Right lobe of liver (tissue), 6 donors: ENCODE results near the gene KIAA0825. TPM values are rescaled to one million over a fixed set of nuclear protein-coding genes. Genes with fewer than 3 reads are reported as not detected.

Source experiments
- ATAC-seq, 4 donors: fragments of 200-7000 bp; cut with Tn5 transposase; one replicate each; pipeline ENCODE4 v1.9.1; 2020; ENCODE audit warnings: mild to moderate bottlenecking in 4 of 4, moderate library complexity in 4 of 4
- DNase-seq, 3 donors: peaks; one replicate each; pipeline ENCODE4 v3.0.0-alpha.2; 2020
- H3K27ac ChIP-seq, 3 donors: fragments of 200-600 bp; one replicate each; pipeline ENCODE4 v1.8.0; 2022
- H3K27me3 ChIP-seq, 2 donors: fragments of 200-600 bp; one replicate each; pipeline ENCODE4 v1.8.0; 2022
- H3K36me3 ChIP-seq, 4 donors: fragments of 200-600 bp; sonication (generic) in 1 of 4; one replicate each; pipeline versions ENCODE4 v1.5.1 to v1.8.0; 2017 to 2022; ENCODE audit warnings: control low read depth in 1 of 4
- H3K4me1 ChIP-seq, 4 donors: fragments of 200-600 bp; sonication (generic) in 1 of 4; one replicate each; pipeline versions ENCODE4 v1.5.1 to v1.8.0; 2017 to 2022; ENCODE audit warnings: control low read depth in 1 of 4
- H3K4me3 ChIP-seq, 3 donors: fragments of 200-600 bp; one replicate each; pipeline ENCODE4 v1.8.0; 2022
- H3K9me3 ChIP-seq, 4 donors: fragments of 200-600 bp; sonication (generic) in 1 of 4; one replicate each; pipeline versions ENCODE4 v1.5.1 to v1.8.0; 2017 to 2022; ENCODE audit warnings: control low read depth in 1 of 4
- CTCF ChIP-seq, 4 donors: fragments of 200-600 bp in 3 of 4; fragments of 450-650 bp in 1 of 4; IDR thresholded peaks; one replicate each; pipeline versions ENCODE4 v1.5.1 to v1.8.0; 2016 to 2022; ENCODE audit warnings: antibody characterized with exemption in 4 of 4, mild to moderate bottlenecking in 2 of 4
- POLR2A ChIP-seq: fragments of 450-650 bp; IDR thresholded peaks from one replicate; pipeline ENCODE4 v1.6.1; 2017; ENCODE audit warnings: antibody characterized with exemption, mild to moderate bottlenecking
- WGBS: methylation state at CpG from one replicate; pipeline ENCODE4 v1.1.6; 2018; ENCODE audit warnings: low coverage, low lambda C conversion rate; ENCODE audit not compliant: insufficient coverage; ENCODE audit errors: missing lambda C conversion rate; 5-methylcytosine and 5-hydroxymethylcytosine counted together
- intact Hi-C, 2 donors: fragments of 100-400 bp; cut with DNase I; formaldehyde crosslinking; loops; one replicate each; pipeline versions ENCODE4 v1.11.2 to v1.14.1; 2022
- total RNA-seq, 6 experiments: library from RNA; depleted of rRNA in 2 of 6; stranded (reverse); fragments of >200 nt in 2 of 6; fragmentation: NEBNext Ultra II Directional in 3 of 6; extraction: Animal tissue kit (Norgen Biotek cat#: 25700) in 3 of 6; gene quantifications; one replicate each; pipeline versions ENCODE4 v1.1.0 to v1.2.4, GENCODE V29; 2016 to 2023
- donor health status: DM: no; HTN: yes; CAD: no.
- donor health status: DM: no; HTN: no; CAD: no.
- donor health status: DM: no; HTN: no; CAD: no.
- donor health status: DM: no; HTN: yes; CAD: no.
- donor health status: DM: no; HTN: yes; CAD: no.

The KIAA0825 gene
- total RNA-seq, 6 experiments from 2014 or later, result 0.86 to 3.2 (median 1.7) TPM

DNA sequence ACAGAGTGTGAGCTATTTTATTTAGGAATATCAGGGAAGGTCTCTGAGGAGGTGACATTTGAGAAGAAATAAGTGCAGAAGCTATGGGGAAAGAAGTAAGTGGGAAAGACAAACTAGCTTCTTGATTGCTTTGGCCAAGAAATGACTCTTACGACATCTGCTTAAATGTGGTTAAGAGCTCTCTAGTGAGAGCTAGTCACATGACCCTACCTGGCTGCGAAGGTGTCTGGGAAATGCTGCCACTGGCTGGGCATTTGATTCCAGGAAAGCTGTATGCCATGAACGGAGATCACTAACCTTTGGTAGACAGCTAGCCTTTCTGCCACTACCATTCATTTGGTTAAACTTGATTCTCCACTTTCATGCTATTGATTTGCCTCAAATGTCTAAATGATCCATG lies 80.1 kb downstream of the KIAA0825 start:
- H3K4me3 ChIP-seq, result no peak overlapping the region
- no peaks in the 10 kb centered on the region for H3K36me3 ChIP-seq
- 94% methylated on average over 2 of the region's 3 CpGs for WGBS
- TF ChIP-seq POLR2A (no peak), CTCF (IDR thresholded peaks at IDR 0.05) (no peak)
- H3K4me1 ChIP-seq, result no peaks in the 10 kb centered on the region
- no peak overlapping the region for H3K27ac ChIP-seq
- no peaks in the 10 kb centered on the region for H3K9me3 ChIP-seq
- DNase-seq, result no peak
- intact Hi-C loops, result no loop called here
- no peak for ATAC-seq
- H3K27me3 ChIP-seq, result no peaks in the 10 kb centered on the region

- Histone ChIP-seq H3K4me3 (no peak overlapping the region), H3K4me1 (no peaks in the 10 kb centered on the region), H3K9me3 (no peaks in the 10 kb centered on the region), H3K27me3 (no peaks in the 10 kb centered on the region), H3K27ac (no peak overlapping the region), H3K36me3 (no peaks in the 10 kb centered on the region)
- ATAC-seq (no peak), DNase-seq (no peak)
- TF ChIP-seq CTCF (IDR thresholded peaks at IDR 0.05), result no peak
- no peak for TF ChIP-seq POLR2A
- intact Hi-C loops, result no loop called here
- WGBS, result 81% methylated on average over 2 of the region's 2 CpGs
These were observed 91.7 kb downstream of the KIAA0825 start for GRCh38 chr5:94526706-94527105.

- Histone ChIP-seq H3K27ac (no peak overlapping the region), H3K4me1 (no peaks in the 10 kb centered on the region), H3K9me3 (no peaks in the 10 kb centered on the region), H3K4me3 (no peak overlapping the region), H3K27me3 (no peaks in the 10 kb centered on the region), H3K36me3 (no peaks in the 10 kb centered on the region)
- peak; percentile 61 to 74 (median 68) for TF ChIP-seq CTCF (IDR thresholded peaks at IDR 0.05)
- TF ChIP-seq POLR2A, result no peak
- DNase-seq, result no peak
- intact Hi-C loops, result no loop called here
- WGBS, result 60% methylated on average over 4 of the region's 4 CpGs
- ATAC-seq, result peak; percentile 87 to 93 (median 91)
These were observed 93.3 kb downstream of the KIAA0825 start for GRCh38 chr5:94524841-94525697.

DNA sequence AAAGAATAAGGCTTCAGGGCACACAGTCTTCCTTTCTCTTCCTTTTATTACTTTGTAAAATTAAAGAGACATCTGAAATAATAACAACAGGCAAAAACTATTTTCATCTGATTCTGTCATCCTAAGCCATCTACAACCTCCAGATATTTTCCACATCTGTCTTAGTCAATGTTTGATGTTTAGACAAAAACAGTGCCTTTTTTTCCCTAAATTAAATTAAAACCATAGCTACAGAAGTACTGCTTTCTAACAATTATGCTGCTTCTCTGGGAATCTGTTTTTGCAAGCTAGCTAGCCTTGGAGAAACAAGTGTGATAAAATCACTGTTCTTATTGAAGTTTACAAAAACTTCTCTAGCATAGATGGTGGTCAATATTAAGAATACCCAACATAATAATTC lies 95.4 kb downstream of the KIAA0825 start:
- ATAC-seq (no peak), DNase-seq (no peak)
- H3K27me3 ChIP-seq, result no peaks in the 10 kb centered on the region
- intact Hi-C loops, result no loop called here
- H3K9me3 ChIP-seq, result no peaks in the 10 kb centered on the region
- H3K4me3 ChIP-seq, result no peak overlapping the region
- TF ChIP-seq POLR2A (no peak), CTCF (IDR thresholded peaks at IDR 0.05) (no peak)
- H3K36me3 ChIP-seq, result no peaks in the 10 kb centered on the region
- no peaks in the 10 kb centered on the region for H3K4me1 ChIP-seq
- H3K27ac ChIP-seq, result no peak overlapping the region
